ENCODE data around the gene ABHD2. TPM values are rescaled to one million over a fixed set of nuclear protein-coding genes. Genes with fewer than 3 reads are reported as not detected.

The ABHD2 gene
- total and polyA plus RNA-seq, 8 donors: 7.9 to 151 (median 117) TPM

GRCh38 chr15:89112341-89112971 is 24.2 kb downstream of the ABHD2 start:
- Histone ChIP-seq H3K36me3 (peaks cover 0 to 11% (median 0%) of the 10 kb centered on the region in 3 donors), H3K4me3 (no peak overlapping the region), H3K27me3 (no peaks in the 10 kb centered on the region), H3K4me1 (peaks cover 55 to 68% (median 62%) of the 10 kb centered on the region in 3 donors), H3K27ac (peak overlapping the region; percentile 40 to 94 (median 80)), H3K9me3 (no peaks in the 10 kb centered on the region)
- TF ChIP-seq CTCF (IDR thresholded peaks at IDR 0.05): no peak
- peak; percentile 5 for FAIRE-seq
- peak; percentile 65 to 71 (median 70) for ATAC-seq
- peak in 4 of 6 donors; percentile 69 to 81 (median 74) for DNase-seq
- intact Hi-C loops (cut with DNase I): no loop called here
- WGBS, 2 donors: 6 to 11% methylated on average over 1 of the region's 1 CpG

- Histone ChIP-seq H3K36me3 (peaks cover 0 to 16% (median 0%) of the 10 kb centered on the region in 3 donors), H3K4me1 (peaks cover 55 to 68% (median 63%) of the 10 kb centered on the region in 3 donors), H3K27me3 (no peaks in the 10 kb centered on the region), H3K27ac (peak overlapping the region; percentile 40 to 94 (median 80)), H3K9me3 (no peaks in the 10 kb centered on the region), H3K4me3 (no peak overlapping the region)
- DNase-seq (no peak), ATAC-seq (no peak), FAIRE-seq (no peak)
- intact Hi-C loops (cut with DNase I): no loop called here
- 40 to 45% methylated on average over 7 of the region's 7 CpGs for WGBS, 2 donors
- no peak for TF ChIP-seq CTCF (IDR thresholded peaks at IDR 0.05)
Observed at GRCh38 chr15:89113296-89114024, 25.2 kb downstream of the ABHD2 start.

GRCh38 chr15:89114990-89115389 is 26.7 kb downstream of the ABHD2 start:
- no peaks in the 10 kb centered on the region for H3K9me3 ChIP-seq
- TF ChIP-seq CTCF (IDR thresholded peaks at IDR 0.05): no peak
- DNase-seq: peak in 2 of 6 donors; percentile 63 to 72
- no peaks in the 10 kb centered on the region for H3K27me3 ChIP-seq
- no peak overlapping the region for H3K4me3 ChIP-seq
- peak overlapping the region; percentile 17 to 94 (median 80) for H3K27ac ChIP-seq
- H3K4me1 ChIP-seq: peaks cover 68 to 77% (median 71%) of the 10 kb centered on the region in 3 donors
- peak; percentile 39 to 61 (median 50) for ATAC-seq
- 15 to 17% methylated on average over 3 of the region's 3 CpGs for WGBS, 2 donors
- intact Hi-C loops (cut with DNase I): no loop called here
- peaks cover 0 to 16% (median 0%) of the 10 kb centered on the region in 3 donors for H3K36me3 ChIP-seq
- no peak for FAIRE-seq

GRCh38 chr15:89115547-89115946 is 27.3 kb downstream of the ABHD2 start:
- DNase-seq: peak; percentile 67 to 90 (median 82)
- no peak overlapping the region for H3K4me3 ChIP-seq
- H3K27me3 ChIP-seq: no peaks in the 10 kb centered on the region
- no peak for TF ChIP-seq CTCF (IDR thresholded peaks at IDR 0.05)
- H3K9me3 ChIP-seq: no peaks in the 10 kb centered on the region
- peak; percentile 71 to 86 (median 82) for ATAC-seq
- 12 to 21% methylated on average over 5 of the region's 5 CpGs for WGBS, 2 donors
- no peak for FAIRE-seq
- peaks cover 71 to 82% (median 77%) of the 10 kb centered on the region in 3 donors for H3K4me1 ChIP-seq
- intact Hi-C loops (cut with DNase I): no loop called here
- peak overlapping the region; percentile 36 to 94 (median 80) for H3K27ac ChIP-seq
- H3K36me3 ChIP-seq: peaks cover 0 to 16% (median 0%) of the 10 kb centered on the region in 3 donors
